Activated CD4-positive, alpha-beta T cell treated with anti-CD3 and anti-CD28 coated beads, Interleukin-2, amount 50 U/mL, for 48 hours (primary cell): ENCODE data around the gene GOLGA6L9.
"Not testable (repeated sequence)": the region's sequence is repeated elsewhere in the genome, so short reads cannot be mapped to it uniquely, and the experiment has no call there.

Source experiments
- DNase-seq, 2 experiments: peaks; one replicate each; pipeline ENCODE4 v3.0.0-alpha.2; 2020

GOLGA6L9 gene, protein sequence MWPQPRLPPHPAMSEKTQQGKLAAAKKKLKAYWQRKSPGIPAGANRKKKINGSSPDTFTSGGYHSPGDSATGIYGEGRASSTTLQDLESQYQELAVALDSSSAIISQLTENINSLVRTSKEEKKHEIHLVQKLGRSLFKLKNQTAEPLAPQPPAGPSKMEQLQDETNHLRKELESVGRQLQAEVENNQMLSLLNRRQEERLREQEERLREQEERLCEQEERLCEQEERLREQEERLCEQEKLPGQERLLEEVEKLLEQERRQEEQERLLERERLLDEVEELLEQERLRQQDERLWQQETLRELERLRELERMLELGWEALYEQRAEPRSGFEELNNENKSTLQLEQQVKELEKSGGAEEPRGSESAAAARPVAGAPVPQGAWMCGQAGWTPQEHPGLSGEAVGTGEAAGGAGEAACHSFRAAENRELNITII

GRCh38 chr15:82429693-82430092 is at the start of gene GOLGA6L9:
Gene GOLGA6L9 (plus strand): TSS chr15:82429816. CDS start chr15:82430080, 264 bp downstream.
- not testable (repeated sequence) for DNase-seq

DNA sequence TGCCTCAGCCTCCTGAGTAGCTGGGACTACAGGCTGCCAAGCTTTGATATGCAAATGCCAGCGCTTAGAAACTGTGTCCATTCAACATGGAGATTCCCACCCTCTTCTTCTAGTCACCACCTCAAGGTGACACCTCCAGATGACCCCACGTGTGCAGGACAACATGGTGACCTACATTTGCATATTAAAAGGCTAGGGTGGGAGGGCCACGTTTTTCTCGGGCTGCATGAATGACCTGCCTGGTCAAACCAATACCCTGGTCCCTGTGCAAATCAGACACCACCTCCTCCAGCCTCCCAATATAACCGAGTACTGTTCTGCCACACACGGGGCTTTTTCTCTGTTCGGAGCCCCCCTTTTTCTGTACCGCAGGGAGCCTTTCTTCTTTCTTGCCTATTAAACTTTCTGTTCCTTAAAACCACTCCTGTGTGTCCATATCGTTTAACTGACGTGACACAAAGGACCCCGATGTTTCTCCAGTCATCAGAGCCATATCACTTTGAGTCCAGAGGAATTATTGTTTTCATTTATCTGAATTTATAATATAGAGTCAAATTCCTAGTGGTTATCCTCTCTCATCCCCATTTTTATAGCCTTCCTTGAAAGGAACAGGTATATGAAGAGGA is 48.2 kb upstream of the GOLGA6L9 start:
- not testable (repeated sequence) for DNase-seq

DNA sequence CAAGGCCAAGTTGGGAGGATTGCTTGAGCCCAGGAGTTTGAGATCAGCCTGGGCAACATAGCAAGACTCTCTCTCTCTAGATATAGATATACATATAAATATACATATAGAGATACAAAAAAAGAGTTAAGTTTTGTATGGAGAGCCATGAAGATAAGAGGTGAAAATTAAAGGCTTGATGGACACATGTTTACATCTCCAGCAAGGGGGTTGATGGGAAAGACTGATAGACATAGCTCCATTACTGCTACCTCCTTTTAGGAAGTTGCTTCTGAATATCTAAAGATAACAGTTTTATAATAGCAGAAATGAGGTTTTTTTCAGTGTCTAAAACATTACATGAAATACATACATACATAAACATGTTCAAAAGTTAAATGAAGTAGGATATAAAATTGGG is 42.4 kb upstream of the GOLGA6L9 start:
- DNase-seq: not testable (repeated sequence)

GRCh38 chr15:82390152-82390551 is 39.5 kb upstream of the GOLGA6L9 start:
- not testable (repeated sequence) for DNase-seq

DNA sequence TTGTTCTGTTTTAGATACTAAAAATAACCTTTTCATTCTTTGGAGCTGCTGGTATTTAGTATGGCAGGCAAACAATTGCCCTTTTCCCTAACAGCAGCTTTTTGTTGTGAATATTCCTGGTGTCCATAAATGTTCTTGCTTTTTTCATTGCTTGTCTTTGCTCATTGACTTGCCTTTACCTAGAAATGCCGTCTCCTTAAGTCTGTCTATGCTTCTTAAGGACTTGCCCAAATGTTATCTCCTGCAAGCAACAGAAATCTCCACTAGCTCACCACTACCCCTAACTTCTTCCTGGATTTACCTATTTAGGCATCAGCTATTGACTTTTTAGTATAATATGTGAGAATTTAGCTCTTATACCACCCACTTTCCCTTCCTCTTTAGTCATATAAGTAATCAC is 37.5 kb upstream of the GOLGA6L9 start:
- not testable (repeated sequence) for DNase-seq

- no peak for DNase-seq
Observed at GRCh38 chr15:82393671-82394070, 35.9 kb upstream of the GOLGA6L9 start.

GRCh38 chr15:82395788-82396187 is 33.8 kb upstream of the GOLGA6L9 start:
- DNase-seq: not testable (repeated sequence)

- no peak for DNase-seq
Observed at GRCh38 chr15:82397817-82398216, 31.8 kb upstream of the GOLGA6L9 start.

GRCh38 chr15:82398785-82399184 is 30.8 kb upstream of the GOLGA6L9 start:
- no peak for DNase-seq

DNA sequence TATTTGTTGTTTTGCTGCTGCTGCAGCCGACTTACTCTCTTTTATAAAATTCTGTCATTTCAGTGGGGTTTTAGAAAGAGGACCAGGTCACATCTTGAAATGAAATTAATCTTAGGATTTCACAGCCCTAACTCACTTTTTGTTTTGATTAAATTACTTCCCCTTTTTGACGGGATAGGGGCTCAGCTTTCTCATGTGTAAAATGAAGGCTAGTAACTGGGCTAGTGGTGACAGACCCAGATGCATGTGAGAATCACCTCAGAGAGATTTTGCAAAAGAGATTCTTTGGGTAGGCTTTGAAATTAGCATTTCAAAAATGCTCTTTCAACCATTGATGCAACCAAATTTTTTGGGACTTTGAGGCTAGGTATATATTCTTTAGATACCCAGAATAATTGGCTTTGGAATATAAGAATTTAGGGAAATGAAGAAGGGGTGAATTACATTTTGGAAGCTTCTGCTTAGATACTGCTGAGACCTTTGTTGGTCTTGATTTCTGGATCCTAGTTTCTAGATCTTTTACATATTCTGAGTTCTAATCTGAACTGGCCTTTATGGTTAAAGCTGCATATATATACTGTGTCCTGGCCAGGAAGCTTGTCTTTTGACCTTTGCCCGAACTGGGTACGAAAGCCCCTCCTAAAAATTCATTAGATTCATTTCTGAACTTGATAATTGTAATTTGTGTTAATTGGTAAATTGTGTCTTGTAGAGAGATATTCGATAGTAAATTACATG is 30.1 kb upstream of the GOLGA6L9 start:
- not testable (repeated sequence) for DNase-seq

DNA sequence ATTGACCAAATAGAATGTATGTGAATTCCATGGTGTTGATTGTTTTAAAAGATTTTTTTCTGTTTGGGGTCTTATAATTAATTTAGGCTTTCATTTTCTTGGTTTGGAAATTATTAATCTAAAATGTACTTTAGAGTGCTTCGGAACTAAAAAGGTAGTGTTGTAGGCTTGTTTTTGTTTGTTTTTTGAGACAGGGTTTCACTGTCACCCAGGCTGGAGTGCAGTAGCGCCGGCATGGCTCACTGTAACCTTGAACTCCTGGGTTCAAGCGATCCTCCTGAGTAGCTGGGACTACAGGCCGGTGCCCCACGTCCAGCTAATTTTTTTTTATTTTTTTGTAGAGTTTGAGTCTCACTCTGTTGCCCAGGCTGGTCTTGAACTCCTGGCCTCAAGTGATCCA is 27.7 kb upstream of the GOLGA6L9 start:
- DNase-seq: not testable (repeated sequence)

GRCh38 chr15:82402341-82402740 is 27.3 kb upstream of the GOLGA6L9 start:
- not testable (repeated sequence) for DNase-seq

DNA sequence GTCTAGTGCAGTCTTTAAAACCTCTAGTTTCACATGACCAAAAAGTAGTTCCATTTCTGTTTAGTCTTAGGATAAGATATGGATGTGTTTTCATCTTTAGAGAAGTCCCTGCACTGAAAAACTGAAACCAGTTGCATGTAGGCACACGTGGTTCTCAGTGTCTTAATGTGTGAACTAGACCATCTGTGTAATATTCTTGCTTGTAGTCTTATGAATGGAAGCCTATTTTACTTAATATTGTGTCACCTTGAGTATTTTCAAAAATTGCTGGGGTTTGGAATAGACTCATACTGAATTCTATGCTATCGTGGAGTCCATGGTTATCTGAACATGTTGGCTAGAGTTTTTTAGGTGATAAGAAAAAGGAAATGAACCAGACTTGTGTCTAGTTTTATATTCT is 23.4 kb upstream of the GOLGA6L9 start:
- not testable (repeated sequence) for DNase-seq

- not testable (repeated sequence) for DNase-seq
Observed at GRCh38 chr15:82410306-82410705, 19.3 kb upstream of the GOLGA6L9 start.

DNA sequence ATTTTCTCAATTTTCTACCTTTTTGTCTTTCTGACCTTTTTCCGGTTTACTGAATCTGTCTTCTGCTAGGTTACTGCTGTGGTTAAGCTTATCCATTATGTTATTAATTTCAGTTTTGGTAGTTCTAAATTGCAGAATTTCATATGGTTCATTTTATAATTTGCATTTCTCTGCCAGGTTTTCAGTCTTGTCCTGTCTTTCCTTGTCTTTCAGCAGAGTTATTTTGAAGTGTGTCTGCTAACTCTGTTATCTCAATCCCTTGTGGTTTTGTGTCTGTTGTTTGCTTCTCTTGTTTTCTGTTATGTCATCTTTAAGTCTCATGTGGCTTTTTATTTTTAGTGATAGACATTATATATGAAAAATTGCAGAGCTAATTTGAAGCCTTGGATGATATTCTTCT is 18.0 kb upstream of the GOLGA6L9 start:
- not testable (repeated sequence) for DNase-seq

- not testable (repeated sequence) for DNase-seq
Observed at GRCh38 chr15:82414525-82415191, 15.0 kb upstream of the GOLGA6L9 start.

GRCh38 chr15:82420516-82420915 is 9.1 kb upstream of the GOLGA6L9 start:
- not testable (repeated sequence) for DNase-seq

DNA sequence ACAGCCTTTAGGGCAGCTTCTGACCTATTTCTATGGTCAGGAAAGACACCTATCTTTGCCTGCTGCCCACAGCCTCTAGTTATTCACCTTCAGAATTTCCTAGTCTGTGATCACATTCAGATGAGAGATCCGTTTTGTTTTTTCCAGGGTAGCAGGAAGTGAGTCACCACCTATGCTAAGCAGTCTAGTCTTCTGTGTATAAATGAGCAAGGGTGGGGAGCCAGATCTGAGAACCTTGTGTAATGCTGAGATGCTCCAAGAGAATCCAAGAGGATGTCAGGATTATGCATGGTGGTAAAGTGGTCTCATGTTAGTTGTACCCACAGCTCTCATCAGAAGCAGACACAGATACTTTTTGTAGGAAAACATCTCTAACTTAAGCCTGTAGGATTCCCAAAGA is 8.7 kb upstream of the GOLGA6L9 start:
- DNase-seq: peak in 1 of 2 experiments; percentile 9

- not testable (repeated sequence) for DNase-seq
Observed at GRCh38 chr15:82427117-82427516, 2.5 kb upstream of the GOLGA6L9 start.

DNA sequence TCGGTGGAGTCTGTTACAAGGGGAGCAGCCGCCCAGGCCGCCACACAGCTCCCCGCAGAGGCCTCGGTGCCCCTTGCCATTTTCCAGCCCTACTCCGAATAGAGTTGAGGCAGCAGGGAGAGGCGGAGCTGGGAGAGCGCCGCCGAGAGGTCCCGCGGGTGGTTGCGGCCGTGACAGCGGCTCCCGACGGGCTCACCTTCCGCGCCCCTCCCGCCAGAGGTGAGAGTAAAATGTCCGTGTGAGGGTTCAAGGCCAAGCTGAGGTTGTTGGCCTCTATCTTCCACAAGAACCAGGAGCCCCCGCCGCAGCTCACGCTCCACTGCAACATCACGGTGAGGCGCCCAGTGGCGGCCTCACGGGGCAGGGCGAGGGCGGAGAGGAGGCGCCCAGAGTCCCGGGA is 15.8 kb downstream of the GOLGA6L9 start:
- peak; percentile 20 to 40 for DNase-seq

DNA sequence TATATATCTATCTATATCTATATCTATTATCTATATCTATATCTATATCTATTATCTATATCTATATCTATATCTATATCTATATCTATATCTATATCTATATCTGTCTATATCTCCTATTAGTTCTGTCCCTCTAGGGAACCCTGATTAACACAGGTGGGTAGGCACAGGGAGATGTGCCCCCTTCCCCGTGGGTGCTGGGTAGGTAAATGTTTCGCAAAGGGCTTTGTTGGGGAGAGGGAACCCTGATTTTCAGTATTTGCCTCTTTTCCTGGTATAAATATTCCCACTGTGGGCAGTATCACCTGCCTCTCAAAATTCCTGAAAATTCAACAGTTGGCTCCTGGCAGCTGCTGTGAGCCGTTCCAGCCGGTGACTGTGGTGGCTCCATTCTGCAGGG is 27.7 kb downstream of the GOLGA6L9 start:
- DNase-seq: not testable (repeated sequence)

DNA sequence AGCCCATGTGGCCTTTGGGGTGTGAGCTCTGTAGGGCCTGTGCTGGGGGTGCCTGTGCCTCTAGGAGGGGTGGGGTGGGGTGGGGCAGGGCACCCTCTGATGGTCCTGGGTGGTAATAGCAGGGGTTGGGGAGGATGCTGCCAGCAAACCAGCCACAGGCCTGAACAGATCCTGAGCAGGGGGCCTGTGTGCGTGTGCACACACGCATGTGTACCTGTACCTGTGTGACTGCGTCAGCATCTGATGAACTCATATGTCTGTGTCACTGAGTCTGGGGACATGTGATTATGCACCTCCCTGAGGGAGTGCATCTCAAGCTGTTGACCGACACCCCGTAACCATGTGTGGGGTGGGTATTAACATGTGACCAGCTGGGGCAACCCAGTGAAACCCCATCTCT is 36.0 kb downstream of the GOLGA6L9 start:
- not testable (repeated sequence) for DNase-seq

DNA sequence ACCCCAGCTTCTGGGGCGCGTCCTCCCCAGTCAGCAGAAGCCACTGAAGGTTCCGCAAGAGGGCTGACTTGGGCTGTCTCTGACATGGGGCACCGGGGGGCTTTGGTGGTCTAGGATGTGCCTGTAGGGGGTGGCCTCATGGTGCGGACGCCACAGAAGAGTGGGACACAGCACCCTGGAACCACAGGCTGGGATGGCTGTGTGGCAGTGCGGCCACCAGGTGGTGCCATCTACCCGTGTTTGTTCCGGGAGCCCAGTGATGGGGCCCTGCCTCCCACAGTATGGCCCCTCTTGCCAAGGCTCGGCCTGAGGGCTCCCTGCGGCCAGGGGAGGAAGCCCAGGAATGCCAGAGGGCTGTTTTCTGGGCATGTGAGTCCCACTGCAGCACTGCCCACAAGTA is 38.6 kb downstream of the GOLGA6L9 start:
- peak; percentile 4 to 7 for DNase-seq
